SK-N-SH (cell line): ENCODE data around the gene OSBPL9.

Experiments used
- CTCF ChIP-seq: fragments of 200-600 bp; sonication (generic); IDR thresholded peaks from 2 replicates; pipeline ENCODE4 v1.6.1; 2017; ENCODE audit warnings: antibody characterized with exemption, mild to moderate bottlenecking, moderate library complexity
- FOXJ3 ChIP-seq: sonication (generic); formaldehyde crosslinking; IDR thresholded peaks from 2 replicates; pipeline ENCODE4 v1.5.1; 2020; ENCODE audit warnings: mild to moderate bottlenecking, missing genetic modification reagents
- SIN3A ChIP-seq: IDR thresholded peaks from 2 replicates; pipeline ENCODE4 v1.6.1; 2012; ENCODE audit warnings: low read depth, mild to moderate bottlenecking, low read length, moderate library complexity, borderline replicate concordance

- TF ChIP-seq SIN3A (no peak), CTCF (no peak), FOXJ3 (CRISPR knock-in tag) (no peak)
Measured at GRCh38 chr1:51660580-51660979, 43.7 kb downstream of the OSBPL9 start.
